CD4-positive, alpha-beta T cell treated with Interleukin-10 for 1 hour (primary cell): ENCODE results near the gene TFAP2C.
"Not testable (repeated sequence)": the region's sequence is repeated elsewhere in the genome, so short reads cannot be mapped to it uniquely, and the experiment has no call there.

Experiments used
- DNase-seq: peaks from one replicate; pipeline ENCODE4 v3.0.0-alpha.2; 2020

TFAP2C gene

DNA sequence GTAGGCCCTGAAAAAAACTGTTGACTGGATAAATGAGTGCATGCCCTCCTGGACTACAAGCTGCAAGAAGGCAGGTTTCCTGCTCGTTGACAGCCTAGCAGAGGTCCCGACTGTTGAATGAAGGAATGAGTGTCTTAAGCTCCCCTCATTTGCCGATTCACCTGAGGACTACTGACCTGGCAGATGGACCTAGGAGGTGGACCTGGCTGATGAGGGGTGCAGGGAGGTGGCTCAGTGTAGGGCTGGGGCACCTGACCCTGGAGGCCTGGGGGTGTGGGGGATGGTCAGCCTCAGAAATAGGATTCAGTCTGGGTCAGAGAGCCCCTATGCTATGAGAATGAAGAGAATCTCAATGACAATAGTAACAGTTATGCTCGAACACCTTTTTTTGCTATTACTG lies 11.6 kb upstream of the TFAP2C start:
- no peak for DNase-seq

DNA sequence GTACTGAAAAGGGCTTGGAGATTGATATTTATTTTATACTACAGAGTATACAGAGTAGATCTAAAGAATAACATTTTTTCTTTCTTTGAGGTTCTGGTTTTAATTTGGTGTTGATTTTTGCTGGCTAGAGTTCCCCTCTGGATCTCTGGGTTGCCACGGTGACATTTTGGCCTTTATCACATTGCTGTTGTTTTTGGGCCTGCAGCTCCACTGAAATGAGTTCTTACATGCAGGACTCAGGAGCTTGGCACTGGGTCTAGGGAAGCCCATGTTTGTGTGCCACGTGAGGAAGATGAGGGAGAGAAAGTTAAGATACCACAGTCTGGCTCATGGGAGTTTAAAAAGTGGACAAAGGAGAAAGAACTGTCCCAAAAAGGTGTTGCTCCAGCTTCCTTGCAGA lies 7.4 kb upstream of the TFAP2C start:
- DNase-seq = no peak

DNA sequence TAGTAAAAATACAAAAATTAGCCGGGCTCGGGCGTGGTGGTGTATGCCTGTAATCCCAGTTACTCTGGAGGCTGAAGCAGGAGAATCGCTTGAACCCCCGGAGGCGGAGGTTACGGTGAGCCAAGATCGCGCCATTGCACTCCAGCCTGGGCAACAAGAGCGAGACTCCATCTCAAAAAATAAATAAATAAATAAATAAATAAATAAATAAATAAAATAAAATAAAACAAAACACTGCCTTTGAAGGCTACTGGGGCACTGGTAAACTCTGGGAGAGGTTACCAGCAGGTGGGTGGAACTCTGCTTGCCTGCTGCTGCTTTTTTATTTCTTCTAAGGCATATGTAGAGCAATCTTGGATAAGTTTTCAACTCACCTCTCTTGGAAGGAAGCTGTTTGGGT lies 5.2 kb upstream of the TFAP2C start:
- not testable (repeated sequence) for DNase-seq

DNA sequence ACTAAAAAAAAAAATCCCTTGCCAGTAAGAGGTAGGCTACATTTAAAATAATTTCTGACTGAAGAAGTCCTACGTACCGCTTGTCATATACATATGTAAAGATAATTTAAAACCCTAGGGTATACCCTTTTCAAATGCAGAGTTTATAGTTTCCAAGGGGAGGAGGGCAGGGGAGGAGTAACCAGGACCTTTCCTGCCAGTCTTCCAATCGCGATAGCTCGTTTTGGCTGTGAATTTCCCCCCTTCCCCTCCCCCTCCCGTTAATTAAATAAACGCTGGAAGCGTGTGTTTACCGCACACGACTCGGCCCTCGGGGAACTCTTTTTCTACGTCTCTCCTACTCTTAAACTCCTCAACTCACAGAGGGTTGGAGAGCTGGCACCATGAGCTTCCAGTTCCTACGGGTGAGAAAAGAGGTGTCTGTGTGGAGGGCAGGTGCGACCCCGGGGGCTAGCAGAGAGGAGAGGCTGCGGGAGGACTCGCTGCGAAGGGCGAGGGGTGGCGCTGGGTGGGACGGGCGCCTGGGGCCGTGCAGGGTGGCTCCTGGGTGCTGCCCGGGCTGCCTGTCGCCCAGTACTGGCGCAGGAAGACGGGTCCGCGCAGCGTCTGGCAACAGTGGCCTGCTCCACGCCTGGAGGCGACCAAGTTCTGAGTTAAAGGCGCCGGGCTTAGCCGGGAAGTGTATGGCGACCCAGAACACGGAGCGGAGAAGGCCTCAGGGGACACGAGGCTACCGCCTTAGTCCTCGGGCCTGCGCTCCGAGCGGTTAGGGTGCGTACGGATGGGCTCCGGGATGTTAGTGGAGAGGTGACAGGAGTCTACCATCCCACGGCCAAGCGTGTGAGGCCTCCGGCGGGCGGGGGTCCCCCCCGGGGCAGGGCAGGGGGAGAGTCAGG lies 4.1 kb upstream of the TFAP2C start:
- DNase-seq = no peak

DNA sequence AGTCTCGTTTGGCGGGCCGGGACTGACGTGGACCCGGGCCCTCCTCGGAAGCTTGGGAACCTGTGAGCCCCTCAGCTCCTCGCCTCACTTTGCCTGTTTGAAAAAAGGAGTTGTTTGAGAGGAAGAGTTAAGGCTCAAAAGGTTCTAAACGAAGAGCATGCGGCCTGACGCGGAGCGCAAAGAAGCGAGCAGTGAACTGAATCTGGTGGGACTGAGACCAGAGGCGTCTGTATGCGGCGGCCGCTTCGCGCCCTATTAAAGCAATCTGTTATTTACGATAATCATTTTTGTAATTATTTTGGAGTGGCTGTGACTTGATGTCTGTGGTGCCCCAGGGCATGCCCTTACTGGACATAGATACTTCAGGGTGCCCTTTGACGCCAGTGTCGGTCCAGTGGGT lies 3.3 kb upstream of the TFAP2C start:
- DNase-seq = no peak

DNA sequence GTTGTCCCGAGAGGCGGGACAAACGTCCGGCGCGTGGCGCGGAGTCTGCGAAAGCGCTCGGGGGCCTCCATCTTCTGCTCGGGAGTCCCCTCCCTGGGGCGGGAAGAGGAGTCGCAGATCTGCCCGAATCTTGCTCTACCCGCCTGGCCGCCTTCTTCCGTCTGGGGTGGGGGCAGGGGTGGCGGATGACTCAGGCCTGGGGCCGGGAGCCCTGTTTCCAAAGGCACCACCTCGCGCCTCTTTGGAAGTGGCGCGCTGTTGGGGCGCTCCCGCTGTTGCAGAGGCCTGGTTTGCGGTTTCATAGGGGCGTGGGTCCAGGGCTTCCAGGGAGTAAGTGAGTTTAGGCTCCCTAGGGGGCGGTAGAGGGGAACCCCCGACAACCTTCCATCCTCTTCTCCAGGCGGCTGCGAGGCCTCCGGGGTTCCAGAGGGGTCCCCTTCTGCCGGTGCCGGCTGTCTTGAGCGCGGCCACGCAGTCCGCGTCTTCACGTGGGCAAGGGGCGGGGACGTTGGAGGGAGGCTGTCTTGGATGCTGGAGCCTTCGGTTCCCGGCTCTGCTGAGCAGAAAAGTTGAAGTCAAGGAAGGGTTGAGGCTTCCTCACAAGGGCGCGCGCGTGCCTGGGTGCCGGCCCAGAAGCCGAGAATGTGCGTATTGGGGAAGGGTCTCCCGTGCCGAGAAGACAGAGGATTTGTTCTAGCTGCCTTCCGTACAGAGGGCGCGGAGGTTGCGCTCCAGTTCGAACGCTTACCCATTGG lies 2.6 kb upstream of the TFAP2C start:
- no peak for DNase-seq

DNA sequence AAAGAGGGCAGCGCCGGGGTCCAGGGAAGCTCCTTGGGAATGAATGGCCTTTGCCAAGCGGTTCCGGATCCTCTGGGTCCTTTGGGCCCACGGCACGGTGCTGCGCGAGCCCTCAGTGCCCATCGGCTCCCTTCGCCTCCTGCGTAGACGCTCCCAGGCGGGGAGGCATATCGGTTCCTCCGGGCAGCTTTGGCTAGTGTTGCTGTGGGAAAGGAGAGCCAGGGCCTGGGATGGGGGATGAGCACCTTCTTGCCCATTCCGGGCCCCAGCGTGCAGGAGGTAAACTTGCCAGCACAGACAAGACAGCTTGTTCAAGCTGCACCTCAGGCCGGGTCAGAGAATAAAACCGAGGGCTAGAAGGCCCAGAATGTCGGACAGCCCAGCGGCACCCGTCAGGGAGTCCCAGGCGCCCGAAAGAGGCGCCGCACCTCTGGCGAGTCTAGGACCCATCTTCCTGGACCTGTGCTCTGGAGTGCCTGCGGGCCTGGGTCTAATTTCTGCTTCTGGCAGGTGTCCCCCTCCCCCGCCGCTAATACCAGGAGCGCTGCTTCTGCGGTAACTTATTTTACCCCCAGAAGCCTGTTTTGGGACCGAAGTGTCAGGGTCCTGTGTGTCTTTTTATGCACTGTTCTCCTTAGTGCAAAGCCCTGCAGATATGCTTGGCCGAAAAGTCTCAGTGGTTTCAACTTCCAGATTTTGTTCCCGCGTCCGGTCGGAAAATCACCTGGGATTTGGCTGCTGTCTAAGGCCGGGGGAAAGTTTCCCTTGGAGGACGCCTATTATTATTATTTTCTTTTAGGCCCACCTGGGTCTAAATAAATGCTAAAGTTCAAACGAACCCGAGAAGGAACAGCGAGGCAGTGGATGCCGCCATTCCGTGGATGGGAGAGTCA lies 1.7 kb upstream of the TFAP2C start:
- DNase-seq = no peak

DNA sequence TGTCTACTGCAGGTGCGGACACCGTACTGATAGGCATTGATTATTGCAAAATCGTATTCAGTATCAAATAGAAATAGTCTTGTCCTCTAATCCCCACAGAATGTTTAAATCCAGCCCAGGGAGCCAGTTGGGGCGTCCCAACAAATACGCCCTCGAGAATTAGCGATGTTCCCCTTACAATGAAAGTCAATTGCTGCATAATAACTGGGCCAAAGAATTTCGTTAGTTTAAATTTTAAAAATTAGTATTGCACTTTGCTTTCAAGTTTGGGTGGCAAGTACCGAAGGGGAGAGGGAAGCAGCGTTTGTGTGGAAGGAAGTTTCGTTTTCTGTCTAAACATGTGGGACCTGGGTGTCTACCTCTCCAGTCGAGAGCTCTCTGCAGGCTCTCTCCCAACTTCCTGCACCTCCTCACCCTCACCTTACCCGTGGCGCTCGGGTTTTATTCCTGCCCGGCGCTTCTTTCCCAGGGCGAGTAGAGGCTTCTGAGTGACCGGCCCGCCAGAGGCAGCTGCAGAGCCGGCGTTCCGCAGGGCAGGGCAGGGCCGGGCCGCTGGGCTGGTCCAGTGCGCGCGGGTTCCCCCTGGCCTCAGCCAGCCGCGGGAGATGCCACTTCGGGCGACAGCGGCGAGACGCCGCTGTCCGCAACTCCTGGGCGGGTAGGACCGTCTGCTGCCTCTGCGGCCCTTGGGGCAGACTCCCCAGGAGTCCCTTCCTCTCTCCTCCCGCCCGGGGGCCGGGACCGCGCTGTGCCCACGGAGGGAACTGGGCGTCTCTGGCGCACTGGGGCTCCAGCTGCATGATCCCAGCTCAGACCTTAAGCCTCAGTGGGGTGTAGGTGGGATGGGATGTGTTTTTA lies 862 bp upstream of the TFAP2C start:
- DNase-seq = no peak

DNA sequence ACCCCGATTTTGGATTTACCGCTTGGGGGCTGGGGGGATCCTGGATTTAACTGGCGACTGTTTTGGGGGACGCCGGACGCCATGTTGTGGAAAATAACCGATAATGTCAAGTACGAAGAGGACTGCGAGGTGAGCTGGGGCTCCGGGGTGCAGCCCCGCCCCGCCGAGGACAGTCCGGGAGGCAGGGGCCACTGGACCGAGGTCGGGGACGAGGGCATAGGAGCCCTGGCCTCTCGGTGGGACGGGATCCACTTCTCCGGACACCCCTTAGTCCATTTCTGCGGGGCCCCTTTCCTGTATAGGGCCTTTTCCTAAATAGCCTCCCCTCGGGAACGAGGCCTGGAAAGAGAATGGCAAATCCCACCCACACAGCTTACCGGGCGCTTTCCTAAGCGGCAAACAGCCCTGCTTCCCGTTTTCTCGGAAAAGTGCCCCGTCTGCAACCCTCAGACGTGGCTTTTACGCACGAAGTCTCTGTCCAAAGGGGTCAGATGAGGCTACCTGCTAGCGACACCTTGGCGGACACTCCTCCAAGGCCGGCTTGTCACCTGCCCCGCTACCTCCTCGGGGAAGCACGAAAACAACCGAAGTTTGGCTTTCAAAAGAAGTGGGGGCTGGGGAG lies 469 bp downstream of the TFAP2C start:
- DNase-seq = no peak

DNA sequence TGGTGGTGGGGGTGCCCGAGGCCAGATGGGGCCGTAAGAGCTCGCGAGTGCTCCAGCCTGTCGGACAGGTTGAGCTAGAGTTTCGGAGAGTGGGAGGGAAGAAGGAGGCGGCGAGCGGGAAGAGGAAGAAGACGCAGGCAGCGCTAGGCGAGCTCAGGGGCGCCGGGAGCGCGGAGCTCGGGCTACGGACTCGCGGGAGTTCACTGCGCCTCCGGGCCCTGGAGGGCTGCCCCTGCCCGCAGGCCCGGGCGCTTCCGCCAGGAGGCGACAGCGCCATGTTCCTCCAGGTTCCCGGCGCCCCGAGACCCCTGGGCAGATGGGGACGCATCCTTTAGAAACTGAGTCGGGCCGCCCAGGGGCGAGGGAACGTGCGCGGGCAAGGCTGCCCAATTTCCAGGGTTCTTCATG lies 984 bp downstream of the TFAP2C start:
- no peak for DNase-seq

DNA sequence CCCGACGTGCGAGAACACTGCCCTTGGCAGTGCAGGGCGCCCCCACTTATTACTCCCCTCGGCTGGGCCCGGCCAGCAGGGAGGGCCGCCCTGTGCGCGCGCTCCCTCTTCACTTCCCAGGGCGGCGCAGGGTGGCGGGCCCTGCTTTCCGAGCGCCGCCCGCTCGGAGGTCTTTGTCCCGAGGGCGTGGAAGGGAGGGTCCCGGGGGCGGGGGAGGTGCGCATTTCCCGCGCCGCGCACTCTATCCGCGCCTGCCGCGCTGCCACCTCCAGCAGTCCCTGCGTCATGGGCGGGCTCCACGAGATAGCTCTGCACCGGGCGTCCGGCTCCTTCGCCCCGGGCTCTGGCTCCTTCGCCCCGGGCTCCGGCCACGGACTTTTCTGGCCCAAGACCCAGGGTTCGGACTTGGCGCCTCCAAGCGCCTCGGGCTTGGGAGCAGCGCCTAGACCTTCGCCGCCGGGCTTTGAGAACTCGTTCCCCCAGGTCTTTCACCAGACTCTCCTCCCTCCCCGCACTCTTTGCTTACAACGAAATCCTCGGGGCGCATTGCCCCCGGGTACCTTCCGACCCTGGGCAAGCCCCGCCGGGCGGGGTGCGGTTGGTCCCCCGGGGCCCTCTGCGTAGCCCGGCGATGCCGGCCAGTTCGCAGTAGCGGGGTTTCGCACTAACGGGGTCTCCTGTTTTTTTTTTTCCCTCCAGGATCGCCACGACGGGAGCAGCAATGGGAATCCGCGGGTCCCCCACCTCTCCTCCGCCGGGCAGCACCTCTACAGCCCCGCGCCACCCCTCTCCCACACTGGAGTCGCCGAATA lies 1.6 kb downstream of the TFAP2C start:
- no peak for DNase-seq

DNA sequence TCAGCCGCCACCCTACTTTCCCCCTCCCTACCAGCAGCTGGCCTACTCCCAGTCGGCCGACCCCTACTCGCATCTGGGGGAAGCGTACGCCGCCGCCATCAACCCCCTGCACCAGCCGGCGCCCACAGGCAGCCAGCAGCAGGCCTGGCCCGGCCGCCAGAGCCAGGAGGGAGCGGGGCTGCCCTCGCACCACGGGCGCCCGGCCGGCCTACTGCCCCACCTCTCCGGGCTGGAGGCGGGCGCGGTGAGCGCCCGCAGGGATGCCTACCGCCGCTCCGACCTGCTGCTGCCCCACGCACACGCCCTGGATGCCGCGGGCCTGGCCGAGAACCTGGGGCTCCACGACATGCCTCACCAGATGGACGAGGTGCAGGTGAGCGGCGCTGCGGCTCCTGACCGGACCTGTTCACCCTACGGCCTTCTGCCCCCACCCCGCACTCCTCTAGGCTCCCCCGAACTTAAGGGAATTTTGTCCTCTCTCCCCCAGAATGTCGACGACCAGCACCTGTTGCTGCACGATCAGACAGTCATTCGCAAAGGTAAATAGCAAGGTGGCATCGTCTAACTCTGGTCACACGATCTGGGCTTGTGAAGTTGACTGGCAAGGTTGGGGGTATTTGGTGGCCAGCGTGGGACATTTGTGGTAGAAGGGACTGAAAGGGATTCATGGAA lies 2.3 kb downstream of the TFAP2C start:
- DNase-seq = no peak

DNA sequence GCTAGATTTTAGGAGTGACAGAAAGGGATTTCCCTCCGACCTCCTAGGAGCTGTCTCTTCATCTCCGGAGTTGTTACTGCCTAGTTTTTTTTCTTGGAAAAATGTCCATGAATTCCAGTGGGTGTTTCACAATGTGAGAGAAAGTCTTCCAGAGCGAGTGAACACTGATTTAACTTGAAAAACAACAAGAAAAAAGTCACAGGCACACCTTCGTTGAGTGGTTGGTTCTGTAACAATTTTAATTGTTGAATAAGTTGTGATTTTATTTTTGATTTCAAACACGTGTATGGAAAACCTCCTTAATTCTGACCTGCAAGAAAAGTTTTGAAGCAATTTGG lies 2.9 kb downstream of the TFAP2C start:
- DNase-seq = no peak

DNA sequence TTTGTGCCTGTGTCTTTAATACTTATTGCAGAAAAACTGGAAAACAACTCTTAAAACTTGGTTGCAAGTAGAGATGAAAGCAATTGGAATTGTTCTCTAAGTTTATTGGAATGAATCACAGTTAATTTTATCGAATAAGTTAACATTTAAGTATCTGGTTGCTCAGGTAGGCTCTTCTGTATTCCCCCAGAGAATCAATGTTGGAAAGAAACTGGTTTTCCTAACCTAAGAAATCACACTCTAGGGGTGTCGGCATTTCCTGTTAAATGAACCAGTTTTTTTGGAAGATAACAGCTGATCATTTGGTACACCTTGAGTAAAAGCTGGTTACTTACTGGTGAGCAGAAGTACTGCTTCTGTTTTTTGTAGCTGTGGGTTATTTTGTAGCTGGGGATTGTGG lies 5.2 kb downstream of the TFAP2C start:
- DNase-seq = no peak

DNA sequence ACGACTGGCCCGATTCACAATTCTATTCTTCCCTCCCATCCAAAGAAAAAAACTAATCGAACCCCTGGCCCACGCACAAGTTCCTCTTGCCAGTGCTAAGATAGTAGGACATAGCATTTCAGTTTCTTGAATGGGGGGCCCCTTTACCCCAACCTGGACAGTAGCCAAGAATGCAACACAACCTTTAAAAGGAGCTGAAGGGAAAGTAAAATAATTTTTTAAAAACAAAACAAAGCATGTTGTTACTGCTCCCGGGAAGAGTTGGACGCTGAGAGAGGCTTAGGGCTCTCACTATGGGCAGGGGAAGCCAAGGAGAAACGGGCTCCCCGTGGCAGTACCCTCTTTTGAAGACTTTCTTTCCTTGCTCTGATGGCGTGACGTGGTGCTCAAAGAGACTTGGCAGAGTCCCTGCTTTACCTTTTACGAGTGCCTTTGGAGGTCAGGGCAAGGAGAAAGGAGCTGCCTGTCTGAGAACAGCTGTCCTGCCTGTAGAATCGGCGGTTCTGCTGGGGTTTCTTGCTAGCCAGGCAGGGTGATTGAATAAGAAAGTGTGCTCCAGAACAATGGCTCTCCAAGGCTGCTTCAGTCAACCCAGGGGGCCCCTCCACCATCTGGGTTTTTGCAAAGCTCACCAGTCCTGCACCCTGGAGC lies 5.8 kb downstream of the TFAP2C start:
- no peak for DNase-seq

DNA sequence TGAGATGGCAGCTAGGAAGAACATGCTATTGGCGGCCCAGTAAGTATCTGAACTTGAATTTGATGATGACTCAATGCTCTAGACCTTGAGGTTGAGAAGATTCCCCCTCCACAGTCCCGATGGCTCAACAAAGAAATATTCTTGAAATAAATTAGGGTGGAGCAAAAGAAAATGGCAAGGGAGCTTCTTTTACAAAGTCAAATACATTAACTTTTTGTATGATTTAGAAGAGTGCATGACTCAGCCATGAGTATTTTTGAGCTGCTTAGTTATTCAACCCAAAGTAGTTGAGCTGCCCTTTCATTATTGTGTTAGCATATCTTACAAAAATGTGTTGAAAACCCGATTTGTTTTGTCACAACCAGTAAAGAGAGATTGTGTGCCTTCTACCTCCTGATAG lies 7.6 kb downstream of the TFAP2C start:
- DNase-seq = no peak

DNA sequence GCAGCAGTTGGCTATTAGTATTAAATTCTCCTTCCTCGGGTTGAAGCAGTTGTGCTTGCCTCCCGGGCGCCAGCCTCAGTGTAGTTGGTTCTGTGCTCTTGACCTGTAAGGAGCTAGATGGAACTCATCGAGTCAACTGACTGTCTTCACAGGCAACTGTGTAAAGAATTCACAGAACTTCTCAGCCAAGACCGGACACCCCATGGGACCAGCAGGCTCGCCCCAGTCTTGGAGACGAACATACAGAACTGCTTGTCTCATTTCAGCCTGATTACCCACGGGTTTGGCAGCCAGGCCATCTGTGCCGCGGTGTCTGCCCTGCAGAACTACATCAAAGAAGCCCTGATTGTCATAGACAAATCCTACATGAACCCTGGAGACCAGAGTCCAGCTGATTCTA lies 8.5 kb downstream of the TFAP2C start:
- DNase-seq = no peak

DNA sequence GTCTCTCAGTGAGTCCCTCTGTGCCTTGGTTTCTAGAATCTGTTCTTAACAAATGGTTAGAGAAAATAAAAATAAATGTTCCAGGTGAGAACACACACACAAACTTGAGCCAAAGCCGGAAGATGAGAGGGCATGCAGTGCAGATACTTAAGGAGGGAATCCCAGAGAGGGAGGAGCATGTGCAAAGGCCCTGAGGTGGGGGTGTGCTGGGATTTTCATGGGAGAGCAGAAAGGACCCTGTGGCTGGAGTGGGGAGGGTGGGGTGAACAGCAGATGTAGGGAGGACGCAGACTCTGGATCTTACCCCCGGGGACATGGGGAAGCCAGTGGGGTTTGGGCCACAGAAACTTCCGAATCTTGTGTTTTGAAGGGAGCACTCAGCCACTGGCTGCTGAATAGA lies 17.5 kb downstream of the TFAP2C start:
- no peak for DNase-seq

DNA sequence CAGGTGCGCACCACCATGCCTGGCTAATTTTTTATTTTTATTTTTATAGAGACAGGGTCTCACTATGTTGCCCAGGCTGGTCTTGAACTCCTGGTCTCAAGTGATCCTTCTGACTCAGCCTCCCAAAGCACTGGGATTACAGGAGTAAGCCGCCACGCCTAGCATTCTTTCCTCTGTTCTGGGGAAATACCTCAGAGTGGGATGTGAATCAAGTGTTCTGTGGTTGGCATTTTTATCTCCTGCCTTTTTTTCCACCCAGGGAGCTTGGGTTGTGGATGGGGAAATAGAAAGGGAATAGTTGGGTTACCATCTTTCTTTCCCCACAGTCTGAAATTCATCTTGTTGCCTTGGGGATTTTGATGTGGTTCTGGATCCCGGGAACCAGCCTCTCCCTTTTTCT lies 24.1 kb downstream of the TFAP2C start:
- DNase-seq = no peak

DNA sequence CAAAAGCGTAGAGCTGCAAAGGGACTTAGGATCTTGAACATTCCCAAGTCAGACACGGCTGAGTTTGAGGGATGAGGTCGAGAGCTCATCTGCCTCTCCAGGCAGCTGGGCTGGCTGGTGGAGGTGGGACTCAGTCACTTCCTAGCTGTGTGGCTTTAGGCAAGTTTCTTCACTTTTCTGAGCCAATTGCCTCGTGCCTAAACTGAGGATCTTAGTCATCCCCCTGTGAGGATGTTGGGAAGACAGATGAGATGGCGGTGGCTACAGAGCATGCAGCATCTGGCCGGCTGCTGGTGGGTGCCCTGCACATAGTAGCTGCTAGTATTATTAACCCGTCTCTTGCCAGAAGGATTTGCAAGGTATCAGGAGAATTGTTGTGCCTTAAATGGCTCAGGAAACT lies 27.5 kb downstream of the TFAP2C start:
- DNase-seq = no peak
